GM06990 (cell line): ENCODE results near the gene GPR87.

Experiments
- DNase-seq: peaks from one replicate; pipeline ENCODE4 v3.0.0-alpha.2; 2011; ENCODE audit not compliant: insufficient read length; ENCODE audit errors: extremely low read depth
- H3K27me3 ChIP-seq: replicated peaks from 2 replicates; pipeline ENCODE4 v1.6.0; 2011; ENCODE audit warnings: low read length; ENCODE audit not compliant: control insufficient read depth, insufficient read depth
- H3K36me3 ChIP-seq: 2 replicates; pipeline ENCODE4 v1.5.1; 2011; ENCODE audit warnings: low read length; ENCODE audit not compliant: control insufficient read depth, insufficient read depth
- H3K4me3 ChIP-seq: replicated peaks from 2 replicates; pipeline ENCODE4 v1.5.1; 2011; ENCODE audit warnings: low read depth, mild to moderate bottlenecking, control low read depth, low read length
- CTCF ChIP-seq: IDR thresholded peaks from 2 replicates; pipeline ENCODE4 v1.5.1; 2011; ENCODE audit warnings: low read length, control low read depth, mild to moderate bottlenecking, inconsistent platforms; ENCODE audit not compliant: insufficient read depth, poor library complexity, severe bottlenecking

GPR87 gene

DNA sequence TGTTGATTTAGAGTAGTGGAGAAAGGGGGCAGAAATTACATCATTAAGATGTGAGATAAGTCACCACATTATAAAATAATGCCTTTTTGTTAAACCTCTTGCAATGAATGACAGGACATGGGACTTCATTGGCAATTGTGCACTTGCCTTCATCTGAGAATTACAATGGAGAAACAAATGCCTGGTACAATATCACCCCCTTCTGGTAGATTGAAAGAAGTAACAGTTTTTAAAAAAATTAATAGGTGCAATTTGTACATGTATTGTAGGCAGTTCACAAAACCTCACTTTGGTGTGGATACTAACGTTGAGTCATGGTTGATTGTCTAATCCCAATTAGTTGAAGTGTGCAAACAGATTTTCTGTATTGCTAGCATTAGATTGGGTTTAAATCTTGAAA lies 33.7 kb downstream of the GPR87 start:
- Histone ChIP-seq H3K4me3 (no peak overlapping the region), H3K27me3 (no peaks in the 10 kb centered on the region; the same call in 1 of the 2 replicates), H3K36me3 (no peaks in the 10 kb centered on the region)
- no peak for DNase-seq
- peak; percentile 53 for TF ChIP-seq CTCF

GRCh38 chr3:151281671-151282324 lies 34.8 kb downstream of the GPR87 start:
- no peaks in the 10 kb centered on the region for H3K36me3 ChIP-seq
- DNase-seq, result no peak
- TF ChIP-seq CTCF, result no peak

DNA sequence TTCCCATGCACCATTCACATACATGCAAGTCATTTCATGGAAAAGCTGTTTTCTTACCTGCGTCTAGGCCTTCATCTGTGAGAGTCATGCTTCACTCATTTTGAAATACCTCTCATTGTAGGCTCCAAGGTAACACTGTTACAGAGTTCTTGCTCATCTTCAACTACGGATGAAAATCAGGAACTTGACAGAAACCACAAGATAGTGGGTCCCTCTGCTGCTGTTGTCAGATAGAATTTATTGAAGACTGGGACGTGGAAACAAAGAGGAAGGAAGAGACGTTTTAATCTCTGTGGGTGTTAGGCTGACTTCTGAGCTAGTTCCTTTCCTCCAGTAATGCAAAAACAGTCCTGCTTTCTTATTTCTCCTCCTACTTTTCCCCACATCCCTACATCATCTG lies 38.4 kb downstream of the GPR87 start, which contains the start of gene P2RY14:
TSS of gene P2RY14 (minus strand) at position 313 of the 400 bp plus-strand sequence. CDS start 64,226 bp downstream, outside the sequence.
- no peak within 1 kb of the TSS for H3K4me3 ChIP-seq
- TF ChIP-seq CTCF, result no peak
- no peak for DNase-seq

More at GRCh38 chr3:151281671-151282324, 34.8 kb downstream of the GPR87 start:
- Histone ChIP-seq H3K27me3 (no peaks in the 10 kb centered on the region; the same call in 1 of the 2 replicates), H3K4me3 (no peak overlapping the region)

DNA sequence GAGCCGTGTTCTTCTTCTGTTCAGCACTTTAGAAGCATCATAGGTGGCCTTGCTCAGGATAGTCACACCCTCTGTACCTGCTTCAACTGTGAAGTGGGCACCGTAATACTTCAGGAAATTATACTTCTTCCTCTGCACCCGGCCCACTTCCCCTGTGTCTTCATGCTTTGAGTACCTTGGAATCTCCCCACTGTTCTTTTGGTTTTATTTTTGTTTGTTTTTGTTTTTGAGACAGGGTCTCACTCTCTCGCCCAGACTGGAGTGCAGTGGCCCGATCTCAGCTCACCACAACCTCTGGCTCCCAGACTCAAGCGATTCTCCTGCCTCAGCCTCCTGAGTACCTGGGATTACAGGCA lies 40.0 kb downstream of the GPR87 start:
- TF ChIP-seq CTCF, result no peak

More for the DNA sequence above, 38.4 kb downstream of the GPR87 start, which contains the start of gene P2RY14:
- no peaks in the 10 kb centered on the region for H3K27me3 ChIP-seq
- H3K36me3 ChIP-seq, result no peaks in the 10 kb centered on the region

DNA sequence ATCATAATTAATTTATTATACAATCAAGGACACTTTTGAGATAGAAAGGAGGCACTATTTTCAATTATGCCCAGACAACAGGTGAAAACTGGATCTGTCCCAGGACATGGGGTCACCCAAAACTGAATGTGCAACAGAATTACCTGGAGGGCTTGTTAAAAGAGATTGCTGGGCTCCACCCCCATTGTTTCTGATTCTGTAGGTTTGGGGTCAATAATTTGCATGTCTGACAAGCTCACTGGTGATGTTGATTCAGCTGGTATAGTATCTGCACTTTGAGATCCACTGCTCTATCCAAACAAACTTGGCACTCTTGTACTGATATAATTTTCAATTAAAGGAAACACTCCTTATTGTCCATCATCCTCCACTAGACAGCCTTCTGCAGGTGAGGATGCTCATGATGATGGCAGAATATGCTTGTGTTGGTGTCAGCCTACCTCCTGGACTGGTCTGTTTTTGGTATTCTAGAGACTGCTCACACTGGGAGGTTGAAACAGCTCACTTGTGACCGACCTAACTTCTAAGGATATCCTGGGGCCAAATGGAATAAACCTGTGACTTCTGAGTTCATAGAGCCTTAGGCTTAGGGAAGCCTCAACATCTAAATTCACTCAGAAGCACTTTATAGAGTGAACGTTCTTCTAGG lies 40.5 kb downstream of the GPR87 start:
- TF ChIP-seq CTCF, result no peak

More for the DNA sequence above, 40.0 kb downstream of the GPR87 start:
- H3K36me3 ChIP-seq, result no peaks in the 10 kb centered on the region
- DNase-seq, result no peak
- H3K27me3 ChIP-seq, result no peaks in the 10 kb centered on the region
- H3K4me3 ChIP-seq, result no peak overlapping the region

DNA sequence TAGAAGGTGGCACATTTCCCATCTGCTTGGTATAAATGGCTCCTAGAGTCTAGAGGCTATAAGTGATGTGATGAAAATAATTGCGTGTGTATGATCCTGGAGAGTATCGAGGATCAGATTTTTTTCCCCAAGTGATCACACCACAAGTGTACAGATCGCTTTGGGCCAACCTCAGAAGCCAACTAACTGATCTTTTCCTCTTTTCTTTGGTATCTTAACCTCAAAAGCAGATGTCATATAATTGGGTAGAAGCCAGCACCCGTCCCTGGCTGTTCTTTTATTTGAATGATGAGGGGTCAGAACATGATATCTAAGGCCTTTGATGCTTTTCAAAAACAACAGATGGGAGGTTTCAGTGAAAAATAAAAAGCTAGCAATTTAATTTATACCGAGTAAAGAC lies 41.5 kb downstream of the GPR87 start:
- Histone ChIP-seq H3K36me3 (no peaks in the 10 kb centered on the region), H3K27me3 (no peaks in the 10 kb centered on the region), H3K4me3 (no peak overlapping the region)
- DNase-seq, result no peak
- TF ChIP-seq CTCF, result no peak

More for the DNA sequence above, 40.5 kb downstream of the GPR87 start:
- DNase-seq, result no peak
- Histone ChIP-seq H3K27me3 (no peaks in the 10 kb centered on the region), H3K4me3 (no peak overlapping the region), H3K36me3 (no peaks in the 10 kb centered on the region)
